SK-N-SH (cell line): ENCODE results near the gene HAPLN2. TPM values are rescaled to one million over a fixed set of nuclear protein-coding genes. Genes with fewer than 3 reads are reported as not detected.

Experiments
- CTCF ChIA-PET: fragments of 300-600, 350-600 bp; formaldehyde crosslinking; extraction: SDS; loops from one replicate; lab custom pipeline; 2021; lab: Yijun Ruan, JAX
- POLR2A ChIA-PET: fragments of 350-600 bp; sonication (Branson Sonifier 250); formaldehyde crosslinking; extraction: SDS; loops from one replicate; lab custom pipeline; 2020; ENCODE audit warnings: antibody characterized with exemption, inconsistent platforms; lab: Yijun Ruan, JAX
- DNase-seq: peaks from one replicate; pipeline ENCODE4 v3.0.0; 2012
- H2AFZ ChIP-seq: fragments of 200-600 bp; sonication (generic); 2 replicates; pipeline ENCODE4 v1.8.1; 2016; ENCODE audit warnings: antibody characterized with exemption, mild to moderate bottlenecking, low read depth
- H3F3A ChIP-seq: fragments of 200-600 bp; sonication (generic); replicated peaks from 2 replicates; pipeline ENCODE3; 2016; ENCODE audit warnings: antibody characterized with exemption, mild to moderate bottlenecking; ENCODE audit not compliant: insufficient read depth
- H3K27ac ChIP-seq, 2 experiments: fragments of 200-500 bp in 1 of 2; fragments of 200-600 bp in 1 of 2; sonication (Bioruptor generic) in 1 of 2; sonication (generic), shearing (Covaris generic) in 1 of 2; 2 replicates each; pipeline versions ENCODE4 v1.5.1 to v1.6.1; 2014 to 2016; ENCODE audit warnings: low read depth in 2 of 2, inconsistent platforms in 1 of 2, low read length in 1 of 2, mild to moderate bottlenecking in 1 of 2, mixed read lengths in 1 of 2
- H3K27me3 ChIP-seq: fragments of 200-600 bp; sonication (generic), shearing (Covaris generic); 2 replicates; pipeline ENCODE4 v1.6.1; 2016; ENCODE audit warnings: mixed run types; ENCODE audit not compliant: insufficient read depth
- H3K36me3 ChIP-seq, 2 experiments: fragments of 200-500 bp in 1 of 2; fragments of 200-600 bp in 1 of 2; sonication (Bioruptor generic) in 1 of 2; sonication (generic) in 1 of 2; replicated peaks in 1 of 2; 2 replicates each; pipeline versions ENCODE3 to v1.5.1; 2014 to 2016; ENCODE audit warnings: low read length in 1 of 2, mild to moderate bottlenecking in 1 of 2; ENCODE audit not compliant: insufficient read depth in 2 of 2, control insufficient read depth in 1 of 2
- H3K4me1 ChIP-seq, 2 experiments: fragments of 200-500 bp in 1 of 2; fragments of 200-600 bp in 1 of 2; sonication (Bioruptor generic) in 1 of 2; sonication (generic), shearing (Covaris generic) in 1 of 2; 2 replicates each; pipeline versions ENCODE4 v1.5.1 to v1.6.1; 2014 to 2016; ENCODE audit warnings: low read depth in 1 of 2, low read length in 1 of 2, mixed run types in 1 of 2; ENCODE audit not compliant: insufficient read depth in 2 of 2, control insufficient read depth in 1 of 2
- H3K4me2 ChIP-seq: fragments of 200-600 bp; sonication (generic), shearing (Covaris generic); 2 replicates; pipeline ENCODE4 v1.6.1; 2017; ENCODE audit warnings: mixed run types
- H3K4me3 ChIP-seq, 2 experiments: fragments of 200-500 bp in 1 of 2; fragments of 200-600 bp in 1 of 2; sonication (Bioruptor generic) in 1 of 2; sonication (generic), shearing (Covaris generic) in 1 of 2; 2 replicates each; pipeline versions ENCODE4 v1.5.1 to v1.8.1; 2014 to 2016; ENCODE audit warnings: low read depth in 2 of 2, inconsistent platforms in 1 of 2, low read length in 1 of 2, mild to moderate bottlenecking in 1 of 2, mixed read lengths in 1 of 2, moderate library complexity in 1 of 2
- H3K79me2 ChIP-seq: fragments of 200-600 bp; sonication (generic); 2 replicates; pipeline ENCODE4 v1.8.1; 2017; ENCODE audit warnings: mild to moderate bottlenecking; ENCODE audit not compliant: insufficient read depth
- H3K9ac ChIP-seq: fragments of 200-600 bp; sonication (generic); 2 replicates; pipeline ENCODE4 v1.6.1; 2017; ENCODE audit warnings: mixed run types
- H3K9me2 ChIP-seq: fragments of 200-600 bp; sonication (generic); 2 replicates; pipeline ENCODE4 v1.6.1; 2017; ENCODE audit warnings: mixed run types
- H3K9me3 ChIP-seq: fragments of 200-600 bp; sonication (generic); 2 replicates; pipeline ENCODE4 v1.6.1; 2017; ENCODE audit warnings: mixed run types, mild to moderate bottlenecking, moderate library complexity
- H4K20me1 ChIP-seq: fragments of 200-600 bp; sonication (generic); 2 replicates; pipeline ENCODE4 v1.6.1; 2017; ENCODE audit warnings: mild to moderate bottlenecking, mixed run types; ENCODE audit not compliant: insufficient read depth
- EZH2phosphoT487 ChIP-seq: fragments of 200-600 bp; sonication (generic); IDR thresholded peaks from 2 replicates; pipeline ENCODE4 v1.6.1; 2017; ENCODE audit warnings: low read depth, mixed run types, mild to moderate bottlenecking, antibody characterized with exemption, moderate library complexity, borderline replicate concordance
- FOXJ3 ChIP-seq: sonication (generic); formaldehyde crosslinking; IDR thresholded peaks from 2 replicates; pipeline ENCODE4 v1.5.1; 2020; ENCODE audit warnings: mild to moderate bottlenecking, missing genetic modification reagents
- SIN3A ChIP-seq: IDR thresholded peaks from 2 replicates; pipeline ENCODE4 v1.6.1; 2012; ENCODE audit warnings: low read depth, mild to moderate bottlenecking, low read length, moderate library complexity, borderline replicate concordance
- TAF1 ChIP-seq: IDR thresholded peaks from 2 replicates; pipeline ENCODE4 v1.6.1; 2012; ENCODE audit warnings: low read depth, mild to moderate bottlenecking, low read length, moderate library complexity, borderline replicate concordance
- ZBTB33 ChIP-seq: IDR thresholded peaks from 2 replicates; pipeline ENCODE4 v1.4.0; 2012; ENCODE audit warnings: low read depth, borderline replicate concordance
- WGBS: methylation state at CpG from one replicate; pipeline ENCODE4 v1.1.6; 2017; ENCODE audit warnings: low lambda C conversion rate; 5-methylcytosine and 5-hydroxymethylcytosine counted together
- polyA plus RNA-seq, 3 experiments: library from polyadenylated mRNA; depleted of rRNA; stranded (reverse); fragments of >200 nt; gene quantifications; 2 replicates each; pipeline ENCODE4 v1.2.3, GENCODE V29; 2012
- TF ChIP-seq, protein P1 (sequence below): IDR thresholded peaks from 2 replicates; pipeline ENCODE4; 2012

Gene HAPLN2
- polyA plus RNA-seq, 1 of the 3 experiments (the other 2 are of a cell fraction): 0.20 TPM

DNA sequence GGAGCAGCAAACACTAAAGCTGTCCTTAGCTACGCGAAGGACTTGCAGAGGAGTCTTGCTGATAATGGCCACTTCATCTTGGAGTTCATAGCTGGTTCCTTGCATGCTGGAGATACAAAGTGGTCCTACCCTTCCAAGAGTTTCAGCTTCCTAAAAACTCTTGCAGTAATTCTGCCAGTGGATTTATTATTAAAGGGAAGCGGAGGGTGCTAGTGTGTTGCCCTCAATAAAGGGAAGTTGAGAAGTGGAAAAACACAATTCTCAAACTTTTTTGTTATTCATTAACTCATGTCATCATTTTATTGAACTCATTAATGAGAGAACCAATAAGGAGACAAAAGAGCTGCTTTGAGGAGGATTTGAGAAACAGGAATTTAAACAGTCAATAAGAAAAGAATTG is 6.5 kb upstream of the HAPLN2 start:
- peaks cover 0 to 14% of the 10 kb centered on the region in 2 experiments; a peak in 3 of 4 replicates for H3K4me1 ChIP-seq
- H3K27me3 ChIP-seq: no peaks in the 10 kb centered on the region
- CTCF ChIA-PET: interaction anchor here (0.8 to 18.0 kb wide), 13 partner anchors 9 to 227 kb away, joined by 3 to 643 read pairs (median 6); partner anchors contain the start of gene NAXE
- H3K9me2 ChIP-seq: no peaks in the 10 kb centered on the region
- WGBS: 96% methylated on average over 3 of the region's 3 CpGs
- H3K36me3 ChIP-seq: no peaks in the 10 kb centered on the region
- H3K4me3 ChIP-seq: no peak overlapping the region
- H3K27ac ChIP-seq: no peak overlapping the region
- peaks cover 24% of the 10 kb centered on the region for H3F3A ChIP-seq
- POLR2A ChIA-PET: no interaction called here
- no peaks in the 10 kb centered on the region for H4K20me1 ChIP-seq
- no peaks in the 10 kb centered on the region for H3K79me2 ChIP-seq
- H3K9me3 ChIP-seq: no peaks in the 10 kb centered on the region
- no peak for TF ChIP-seq FOXJ3 (CRISPR knock-in tag)
- TF ChIP-seq EZH2phosphoT487: no peak
- TF ChIP-seq TAF1: no peak
- TF ChIP-seq, all 33 proteins: peak for 0
- DNase-seq: no peak
- no peak overlapping the region for H2AFZ ChIP-seq
- no peak overlapping the region for H3K4me2 ChIP-seq
- H3K9ac ChIP-seq: no peak overlapping the region

- WGBS: 14% methylated on average over 4 of the region's 4 CpGs
- H3K27ac ChIP-seq: peak overlapping the region; percentile 74 to 86
- no peaks in the 10 kb centered on the region for H3K36me3 ChIP-seq
- peaks cover 0 to 12% of the 10 kb centered on the region in 2 experiments; a peak in 3 of 4 replicates for H3K4me1 ChIP-seq
- TF ChIP-seq, protein P1, sequence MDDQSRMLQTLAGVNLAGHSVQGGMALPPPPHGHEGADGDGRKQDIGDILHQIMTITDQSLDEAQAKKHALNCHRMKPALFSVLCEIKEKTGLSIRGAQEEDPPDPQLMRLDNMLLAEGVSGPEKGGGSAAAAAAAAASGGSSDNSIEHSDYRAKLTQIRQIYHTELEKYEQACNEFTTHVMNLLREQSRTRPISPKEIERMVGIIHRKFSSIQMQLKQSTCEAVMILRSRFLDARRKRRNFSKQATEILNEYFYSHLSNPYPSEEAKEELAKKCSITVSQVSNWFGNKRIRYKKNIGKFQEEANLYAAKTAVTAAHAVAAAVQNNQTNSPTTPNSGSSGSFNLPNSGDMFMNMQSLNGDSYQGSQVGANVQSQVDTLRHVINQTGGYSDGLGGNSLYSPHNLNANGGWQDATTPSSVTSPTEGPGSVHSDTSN: no peak
- no peak for TF ChIP-seq SIN3A
- TF ChIP-seq ZBTB33: no peak
- POLR2A ChIA-PET: interaction anchor here (1.2 kb wide), 1 partner anchor 30 kb away, joined by 4 read pairs; no protein-coding TSS in a partner anchor
- H2AFZ ChIP-seq: no peak overlapping the region
- H3K9me2 ChIP-seq: no peaks in the 10 kb centered on the region
- peaks cover 24% of the 10 kb centered on the region for H3F3A ChIP-seq
- peak overlapping the region in 1 of 2 experiments; percentile 9; a peak in 1 of 4 replicates for H3K4me3 ChIP-seq
- no peak for DNase-seq
- no peaks in the 10 kb centered on the region for H3K9me3 ChIP-seq
- no peak overlapping the region for H3K9ac ChIP-seq
- CTCF ChIA-PET: interaction anchor here (0.6 to 18.0 kb wide), 6 partner anchors 9 to 233 kb away, joined by 3 to 643 read pairs (median 20); no protein-coding TSS in a partner anchor
- no peaks in the 10 kb centered on the region for H3K79me2 ChIP-seq
- H3K27me3 ChIP-seq: no peaks in the 10 kb centered on the region; the same call in 1 of the 2 replicates
- peak overlapping the region; percentile 64 for H3K4me2 ChIP-seq
- no peaks in the 10 kb centered on the region for H4K20me1 ChIP-seq
These were observed 3.3 kb upstream of the HAPLN2 start for GRCh38 chr1:156615946-156616345.
